G401.6 (cell line): ENCODE results near the gene DLX3.
A peak's percentile ranks its signal among the peaks of the same experiment; 100 is the strongest.

ENCODE experiments used
- FAIRE-seq: peaks from 2 replicates; lab custom pipeline; 2012; peaks lifted over from hg19 to GRCh38; lab: Jason Lieb, UNC

Gene DLX3

DNA sequence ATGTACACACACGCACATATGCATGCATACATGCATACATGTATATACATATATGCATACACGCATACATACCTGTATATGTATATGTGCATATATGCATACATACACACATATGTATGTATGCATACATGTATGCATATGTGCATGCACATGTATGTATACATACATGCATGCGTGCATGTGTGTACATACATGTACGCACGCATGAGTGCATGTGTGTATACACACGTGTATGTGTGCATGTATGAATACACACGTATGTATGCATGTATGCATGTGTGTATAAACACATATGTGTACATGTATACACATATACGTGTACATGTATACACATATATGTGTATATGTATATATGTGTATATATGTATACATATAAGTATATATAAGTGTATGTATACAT, 28.5 kb upstream of the DLX3 start:
- no peak for FAIRE-seq

GRCh38 chr17:50022463-50023130, 27.6 kb upstream of the DLX3 start:
- no peak for FAIRE-seq

GRCh38 chr17:50021681-50022370, 26.8 kb upstream of the DLX3 start:
- no peak for FAIRE-seq

DNA sequence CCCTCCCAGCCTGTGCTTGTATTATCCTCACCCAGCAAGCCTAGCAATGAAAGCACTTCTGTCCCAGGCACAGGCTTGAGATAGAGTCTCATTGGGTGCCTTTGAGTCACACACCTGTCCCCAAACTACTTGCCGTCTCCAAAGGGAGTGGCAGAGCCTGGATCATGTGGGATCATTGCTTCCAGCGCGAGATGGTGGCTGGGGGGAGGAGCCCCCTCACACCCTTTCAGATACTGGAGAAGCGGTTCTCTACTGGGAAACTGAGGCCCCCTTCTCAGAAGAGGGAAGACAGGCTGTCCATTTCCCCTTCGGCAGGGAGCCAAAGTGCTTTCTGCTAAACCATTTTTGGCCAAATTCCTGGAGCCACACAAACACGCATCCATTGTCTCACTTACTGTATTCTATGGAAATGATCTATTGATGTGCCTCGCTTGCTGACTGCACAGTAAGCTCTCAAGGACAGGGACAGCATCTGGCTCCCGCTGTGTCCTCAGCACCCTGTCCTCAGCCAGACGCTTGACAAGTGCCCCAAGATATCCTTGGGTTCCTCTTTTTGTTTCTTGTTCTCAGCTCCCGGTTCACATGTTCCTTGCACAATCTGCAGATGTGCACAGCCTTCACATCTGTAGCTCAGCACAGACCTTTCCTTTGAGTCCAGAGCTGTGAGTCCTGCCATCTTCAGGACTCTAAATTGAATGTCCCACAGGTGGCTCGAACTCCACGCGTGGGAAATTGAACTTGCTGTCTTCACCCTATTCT, 26.0 kb upstream of the DLX3 start:
- no peak for FAIRE-seq

DNA sequence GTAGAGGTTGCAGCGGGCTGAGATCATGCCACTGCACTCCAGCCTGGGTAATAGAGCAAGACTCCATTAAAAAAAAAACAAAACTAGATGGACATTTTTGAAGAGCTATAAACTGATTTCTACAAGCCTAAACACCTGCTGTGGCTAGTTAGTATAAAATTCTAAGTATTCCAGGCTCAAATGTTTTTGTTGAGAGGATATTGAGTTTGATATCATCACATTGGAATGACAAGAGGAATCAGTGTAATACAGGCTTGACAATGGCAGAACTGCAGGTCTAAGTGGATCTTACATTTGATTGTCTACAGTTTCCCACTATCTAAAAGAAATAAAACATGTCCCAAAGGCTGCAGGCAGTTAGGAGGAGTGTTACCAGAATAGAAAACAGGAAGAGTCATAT, 23.9 kb upstream of the DLX3 start:
- FAIRE-seq: no peak

- no peak for FAIRE-seq
Observed at GRCh38 chr17:50015146-50015545, 20.1 kb upstream of the DLX3 start.

GRCh38 chr17:50014471-50015088, 19.6 kb upstream of the DLX3 start:
- FAIRE-seq: no peak

DNA sequence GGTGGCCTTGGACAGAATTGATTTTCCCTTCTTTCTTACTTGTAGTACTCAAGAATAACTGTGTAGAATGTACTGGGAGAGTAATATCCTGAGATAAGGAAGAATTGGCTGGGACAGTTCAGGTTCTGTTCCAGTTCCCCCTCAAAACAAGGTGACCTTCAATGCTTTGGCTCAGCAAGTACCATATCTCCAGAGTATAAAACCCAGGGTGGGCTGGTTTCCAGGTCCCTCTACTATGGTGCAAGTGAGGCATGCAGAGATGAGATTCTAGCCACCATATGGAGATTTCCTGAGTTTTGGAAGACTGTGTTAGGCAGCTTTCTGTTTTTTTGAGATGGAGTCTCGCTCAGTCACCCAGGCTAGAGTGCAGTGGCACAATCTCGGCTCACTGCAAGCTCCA, 18.1 kb upstream of the DLX3 start:
- FAIRE-seq: no peak

- FAIRE-seq: no peak
Observed at GRCh38 chr17:50009282-50009681, 14.3 kb upstream of the DLX3 start.

GRCh38 chr17:50003911-50004310, 8.9 kb upstream of the DLX3 start:
- FAIRE-seq: no peak

GRCh38 chr17:49998836-49999511, 4.0 kb upstream of the DLX3 start:
- FAIRE-seq: no peak

DNA sequence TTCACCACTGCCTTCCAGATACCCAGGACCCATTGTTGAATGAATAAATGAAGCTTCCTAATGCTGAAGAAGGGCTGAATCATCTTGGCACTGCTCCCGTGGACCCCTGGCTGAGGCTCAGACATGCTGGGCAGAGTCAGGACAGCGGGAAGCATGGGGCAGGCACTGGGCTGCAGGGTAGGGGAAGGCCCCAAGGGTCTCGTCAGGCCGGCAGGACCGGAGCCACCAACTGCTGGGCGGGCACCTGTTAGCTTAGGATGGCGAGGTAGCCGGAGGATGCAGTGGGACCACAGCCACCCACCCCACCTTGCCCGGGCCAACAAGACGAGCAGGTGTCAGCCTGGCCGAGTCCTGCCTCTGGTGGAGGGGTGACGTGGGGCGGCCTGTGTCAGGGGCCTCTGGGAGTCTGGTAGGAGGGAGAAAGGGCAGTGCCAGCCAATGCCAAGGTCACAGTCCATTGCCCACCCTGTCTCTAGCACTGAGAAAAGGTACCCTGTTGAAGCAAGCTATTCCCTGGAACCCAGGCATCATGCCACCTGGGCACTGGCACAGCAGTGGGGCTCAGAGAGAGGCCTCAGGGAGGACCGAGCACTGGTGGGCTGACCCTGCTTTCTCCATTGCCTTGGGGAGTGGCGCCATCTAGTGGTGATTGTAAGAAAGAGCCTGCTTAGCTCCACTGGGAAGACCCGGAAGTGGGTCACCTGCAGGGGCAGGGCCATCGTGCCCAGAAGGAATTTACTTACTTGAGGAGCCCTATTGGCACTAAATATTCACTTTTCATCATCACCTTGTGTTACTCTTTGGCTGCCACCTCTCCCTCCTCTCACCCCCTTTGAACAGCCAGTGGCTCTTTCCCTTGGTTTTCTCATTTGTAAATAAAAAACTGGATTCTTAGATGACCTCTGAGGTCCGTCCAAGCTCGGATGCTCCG, 3.0 kb upstream of the DLX3 start:
- FAIRE-seq: peak; percentile 70

DNA sequence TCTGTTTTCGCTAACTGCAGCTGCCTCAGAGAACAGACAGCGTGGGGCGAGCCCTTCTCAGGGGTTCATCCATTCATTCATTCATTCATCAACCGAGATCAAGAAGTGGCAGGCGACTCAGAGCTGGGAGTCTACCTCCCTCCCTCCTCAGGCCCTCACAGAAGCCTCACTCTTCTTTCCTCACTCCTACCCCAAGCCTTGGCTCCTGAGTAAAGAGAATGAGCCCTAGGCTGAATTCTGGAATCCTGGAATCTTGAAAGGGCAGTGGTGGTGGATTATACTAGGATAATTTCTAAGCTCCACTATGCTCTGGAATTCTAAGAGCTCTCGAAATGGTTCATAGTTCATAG, 2.3 kb upstream of the DLX3 start:
- FAIRE-seq: no peak

- FAIRE-seq: no peak
Observed at GRCh38 chr17:49996495-49997300, 1.7 kb upstream of the DLX3 start.

- FAIRE-seq: no peak
Observed at GRCh38 chr17:49996121-49996494, 1.1 kb upstream of the DLX3 start.

DNA sequence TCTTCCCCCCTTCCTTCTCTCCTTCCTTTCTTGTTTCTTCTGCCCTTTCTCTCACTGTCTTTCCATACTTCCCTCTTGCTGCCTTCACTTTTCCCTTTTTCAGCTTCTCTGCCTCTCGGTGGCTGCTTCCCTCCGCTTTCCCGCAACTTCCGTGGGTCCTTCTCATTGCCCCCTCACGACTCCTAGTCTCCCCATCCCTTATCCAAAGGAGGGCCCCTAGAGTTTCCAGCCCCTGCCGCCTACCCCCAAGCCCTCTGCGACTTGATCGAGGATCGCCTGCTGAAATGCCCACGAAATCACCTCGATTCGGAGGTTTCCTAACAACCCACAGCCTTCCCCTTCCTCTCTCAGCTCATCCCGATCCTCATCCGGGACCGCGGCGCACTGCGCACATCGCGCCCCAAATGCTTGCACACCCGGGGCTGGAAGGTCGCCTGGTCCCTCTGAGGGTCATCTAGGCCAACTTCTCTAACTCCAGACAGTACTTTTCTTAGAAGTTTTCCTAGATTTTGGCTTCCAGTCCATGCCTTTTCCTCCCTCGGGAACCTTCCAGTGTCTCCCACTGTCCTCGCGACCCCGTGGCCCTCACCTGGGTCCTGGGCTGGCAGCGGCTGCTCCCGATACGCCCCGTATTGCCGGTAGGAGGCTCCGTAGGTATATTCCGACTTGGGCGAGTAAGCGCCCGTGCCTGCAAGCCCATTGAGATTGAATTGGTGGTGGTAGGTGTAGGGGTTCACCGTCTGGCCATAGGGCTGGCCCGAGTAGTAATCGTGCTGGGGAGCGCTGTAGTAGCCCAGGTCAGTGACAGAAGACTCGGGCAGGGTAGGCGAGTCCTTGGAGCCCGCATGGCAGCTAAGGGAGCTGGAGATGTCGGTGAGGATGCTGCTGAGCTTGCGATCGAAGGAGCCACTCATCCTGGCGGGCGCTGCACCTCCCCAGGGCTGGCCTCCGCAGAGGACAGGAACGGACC, 654 bp downstream of the DLX3 start:
- no peak for FAIRE-seq

GRCh38 chr17:49993423-49994060, 1.5 kb downstream of the DLX3 start:
- FAIRE-seq: no peak

GRCh38 chr17:49992933-49993422, 2.0 kb downstream of the DLX3 start:
- no peak for FAIRE-seq
